GM10847 (cell line): ENCODE measurements around the gene CTSL.

Source experiments
- POLR2A ChIP-seq: IDR thresholded peaks from 2 replicates; pipeline ENCODE4 v1.6.1; 2011; ENCODE audit not compliant: insufficient read length; ENCODE audit errors: extremely low read depth

The CTSL gene

GRCh38 chr9:87687207-87687606, 38.7 kb upstream of the CTSL start:
- TF ChIP-seq POLR2A = no peak

- TF ChIP-seq POLR2A = no peak
These were observed 31.6 kb upstream of the CTSL start for GRCh38 chr9:87694236-87694755.

GRCh38 chr9:87695523-87695922, 30.4 kb upstream of the CTSL start:
- no peak for TF ChIP-seq POLR2A

GRCh38 chr9:87696641-87697040, 29.3 kb upstream of the CTSL start:
- TF ChIP-seq POLR2A = no peak

GRCh38 chr9:87698069-87698809, 27.7 kb upstream of the CTSL start:
- TF ChIP-seq POLR2A = no peak

- TF ChIP-seq POLR2A = no peak
These were observed 26.1 kb upstream of the CTSL start for GRCh38 chr9:87699835-87700234.

- TF ChIP-seq POLR2A = no peak
These were observed 24.4 kb upstream of the CTSL start for GRCh38 chr9:87701491-87701890.

- no peak for TF ChIP-seq POLR2A
These were observed 23.9 kb upstream of the CTSL start for GRCh38 chr9:87701931-87702421.

GRCh38 chr9:87702921-87703320, 23.0 kb upstream of the CTSL start:
- no peak for TF ChIP-seq POLR2A

- no peak for TF ChIP-seq POLR2A
These were observed 22.2 kb upstream of the CTSL start for GRCh38 chr9:87703636-87704276.

- no peak for TF ChIP-seq POLR2A
These were observed 21.6 kb upstream of the CTSL start for GRCh38 chr9:87704342-87704741.

- no peak for TF ChIP-seq POLR2A
These were observed 19.7 kb upstream of the CTSL start for GRCh38 chr9:87706066-87706739.

- no peak for TF ChIP-seq POLR2A
These were observed 18.0 kb upstream of the CTSL start for GRCh38 chr9:87707805-87708506.

- TF ChIP-seq POLR2A = no peak
These were observed 17.4 kb upstream of the CTSL start for GRCh38 chr9:87708546-87708945.
